Measurements from ENCODE around the gene GRK1. TPM values are rescaled to one million over a fixed set of nuclear protein-coding genes. Genes with fewer than 3 reads are reported as not detected.
"Not testable (repeated sequence)": the region's sequence is repeated elsewhere in the genome, so short reads cannot be mapped to it uniquely, and the experiment has no call there.

Gene GRK1
- total and polyA plus RNA-seq, 4 experiments from 2014 or later, result not detected

- Histone ChIP-seq H3K4me1 (ENCODE audit: insufficient read depth, low read length) (no peaks in the 10 kb centered on the region), H3K27ac (ENCODE audit: low read depth, low read length) (no peak overlapping the region), H3K27me3 (ENCODE audit: insufficient read depth, low read length) (no peaks in the 10 kb centered on the region), H3K36me3 (ENCODE audit: insufficient read depth, low read length) (peaks cover 9% of the 10 kb centered on the region), H3K4me3 (ENCODE audit: low read length in 2 of 2) (no peak overlapping the region), H3K9me3 (ENCODE audit: control insufficient read depth in 1 of 2, low read length in 2 of 2) (no peaks in the 10 kb centered on the region)
- POLR2A ChIA-PET (ENCODE audit: partially characterized antibody), result no interaction called here
- DNase-seq, result no peak
- intact Hi-C loops (cut with micrococcal nuclease), result no loop called here
- Mint-ChIP-seq H3K4me1 (peaks cover 0 to 6% (median 4%) of the 10 kb centered on the region in 4 donors), H3K4me3 (no peak overlapping the region), H3K9me3 (no peaks in the 10 kb centered on the region), H3K27me3 (no peaks in the 10 kb centered on the region), H3K36me3 (peaks cover 14 to 25% of the 10 kb centered on the region in 2 donors), H3K27ac (no peak overlapping the region)
- CTCF ChIA-PET (ENCODE audit: partially characterized antibody), result no interaction called here
Measured at GRCh38 chr13:113622791-113623490, 44.1 kb upstream of the GRK1 start.

GRCh38 chr13:113623491-113624234, 43.4 kb upstream of the GRK1 start:
- Histone ChIP-seq H3K4me1 (ENCODE audit: insufficient read depth, low read length) (no peaks in the 10 kb centered on the region), H3K4me3 (ENCODE audit: low read length in 2 of 2) (no peak overlapping the region), H3K36me3 (ENCODE audit: insufficient read depth, low read length) (peaks cover 9% of the 10 kb centered on the region), H3K27me3 (ENCODE audit: insufficient read depth, low read length) (no peaks in the 10 kb centered on the region), H3K9me3 (ENCODE audit: control insufficient read depth in 1 of 2, low read length in 2 of 2) (no peaks in the 10 kb centered on the region), H3K27ac (ENCODE audit: low read depth, low read length) (no peak overlapping the region)
- Mint-ChIP-seq H3K4me3 (no peak overlapping the region), H3K27ac (no peak overlapping the region), H3K27me3 (no peaks in the 10 kb centered on the region), H3K4me1 (peaks cover 0 to 2% (median 1%) of the 10 kb centered on the region in 4 donors), H3K9me3 (no peaks in the 10 kb centered on the region), H3K36me3 (peaks cover 17 to 27% of the 10 kb centered on the region in 2 donors)
- ChIA-PET CTCF (ENCODE audit: partially characterized antibody) (no interaction called here), POLR2A (ENCODE audit: partially characterized antibody) (no interaction called here)
- DNase-seq, result no peak
- intact Hi-C loops (cut with micrococcal nuclease), result no loop called here

GRCh38 chr13:113624235-113624587, 42.8 kb upstream of the GRK1 start:
- Mint-ChIP-seq H3K27ac (peak overlapping the region in 2 of 7 donors; percentile 45 to 50), H3K9me3 (no peaks in the 10 kb centered on the region), H3K36me3 (peaks cover 17 to 26% of the 10 kb centered on the region in 2 donors), H3K4me3 (no peak overlapping the region), H3K27me3 (no peaks in the 10 kb centered on the region), H3K4me1 (peaks cover 0 to 2% (median under 1%) of the 10 kb centered on the region in 4 donors)
- DNase-seq, result no peak
- intact Hi-C loops (cut with micrococcal nuclease), result no loop called here
- POLR2A ChIA-PET (ENCODE audit: partially characterized antibody), result no interaction called here
- no peak overlapping the region for H3K4me3 ChIP-seq (ENCODE audit: low read length in 2 of 2)
- H3K9me3 ChIP-seq (ENCODE audit: control insufficient read depth in 1 of 2, low read length in 2 of 2), result no peaks in the 10 kb centered on the region
- H3K4me1 ChIP-seq (ENCODE audit: insufficient read depth, low read length), result no peaks in the 10 kb centered on the region
- H3K27ac ChIP-seq (ENCODE audit: low read depth, low read length), result no peak overlapping the region
- no peaks in the 10 kb centered on the region for H3K27me3 ChIP-seq (ENCODE audit: insufficient read depth, low read length)
- CTCF ChIA-PET (ENCODE audit: partially characterized antibody), result no interaction called here
- H3K36me3 ChIP-seq (ENCODE audit: insufficient read depth, low read length), result peaks cover 9% of the 10 kb centered on the region

GRCh38 chr13:113624640-113625304, 42.2 kb upstream of the GRK1 start:
- H3K27me3 Mint-ChIP-seq; H3K27ac ChIP-seq (ENCODE audit: low read depth, low read length); H3K4me3 Mint-ChIP-seq; H3K36me3 ChIP-seq (ENCODE audit: insufficient read depth, low read length); H3K4me3 ChIP-seq (ENCODE audit: low read length in 2 of 2); H3K27me3 ChIP-seq (ENCODE audit: insufficient read depth, low read length); H3K9me3 ChIP-seq (ENCODE audit: control insufficient read depth in 1 of 2, low read length in 2 of 2); DNase-seq; POLR2A ChIA-PET (ENCODE audit: partially characterized antibody); intact Hi-C loops (cut with micrococcal nuclease); H3K9me3 Mint-ChIP-seq; CTCF ChIA-PET (ENCODE audit: partially characterized antibody); H3K4me1 Mint-ChIP-seq; H3K4me1 ChIP-seq (ENCODE audit: insufficient read depth, low read length): not testable (repeated sequence)
- peak overlapping the region in 2 of 7 donors; percentile 45 to 50 for H3K27ac Mint-ChIP-seq
- peaks cover 21 to 32% of the 10 kb centered on the region in 2 donors for H3K36me3 Mint-ChIP-seq

- H3K36me3 ChIP-seq (ENCODE audit: insufficient read depth, low read length), result peaks cover 9% of the 10 kb centered on the region
Measured at GRCh38 chr13:113625965-113626721, 40.9 kb upstream of the GRK1 start.

GRCh38 chr13:113627136-113627535, 39.9 kb upstream of the GRK1 start:
- Histone ChIP-seq H3K36me3 (ENCODE audit: insufficient read depth, low read length) (peaks cover 12% of the 10 kb centered on the region), H3K4me1 (ENCODE audit: insufficient read depth, low read length) (no peaks in the 10 kb centered on the region), H3K9me3 (ENCODE audit: control insufficient read depth in 1 of 2, low read length in 2 of 2) (no peaks in the 10 kb centered on the region), H3K4me3 (ENCODE audit: low read length in 2 of 2) (no peak overlapping the region), H3K27ac (ENCODE audit: low read depth, low read length) (no peak overlapping the region), H3K27me3 (ENCODE audit: insufficient read depth, low read length) (no peaks in the 10 kb centered on the region)
- H3K4me3 Mint-ChIP-seq, result no peak overlapping the region
- intact Hi-C loops (cut with micrococcal nuclease), result no loop called here
- H3K4me1 Mint-ChIP-seq, result peaks cover 0 to 4% (median under 1%) of the 10 kb centered on the region in 4 donors
- CTCF ChIA-PET (ENCODE audit: partially characterized antibody), result no interaction called here
- peaks cover 31 to 38% of the 10 kb centered on the region in 2 donors for H3K36me3 Mint-ChIP-seq
- no peak for DNase-seq
- POLR2A ChIA-PET (ENCODE audit: partially characterized antibody), result no interaction called here
- H3K27ac Mint-ChIP-seq, result no peak overlapping the region
- no peaks in the 10 kb centered on the region for H3K9me3 Mint-ChIP-seq
- no peaks in the 10 kb centered on the region for H3K27me3 Mint-ChIP-seq

More at GRCh38 chr13:113625965-113626721, 40.9 kb upstream of the GRK1 start:
- Mint-ChIP-seq H3K4me1 (peaks cover 0 to 4% (median under 1%) of the 10 kb centered on the region in 4 donors), H3K4me3 (no peak overlapping the region), H3K9me3 (no peaks in the 10 kb centered on the region), H3K36me3 (peaks cover 21 to 35% of the 10 kb centered on the region in 2 donors), H3K27me3 (no peaks in the 10 kb centered on the region), H3K27ac (no peak overlapping the region)
- no peaks in the 10 kb centered on the region for H3K9me3 ChIP-seq (ENCODE audit: control insufficient read depth in 1 of 2, low read length in 2 of 2)
- no peak overlapping the region for H3K27ac ChIP-seq (ENCODE audit: low read depth, low read length)
- no peaks in the 10 kb centered on the region for H3K4me1 ChIP-seq (ENCODE audit: insufficient read depth, low read length)
- POLR2A ChIA-PET (ENCODE audit: partially characterized antibody), result no interaction called here
- H3K4me3 ChIP-seq (ENCODE audit: low read length in 2 of 2), result no peak overlapping the region
- DNase-seq, result no peak
- CTCF ChIA-PET (ENCODE audit: partially characterized antibody), result no interaction called here
- intact Hi-C loops (cut with micrococcal nuclease), result no loop called here
- no peaks in the 10 kb centered on the region for H3K27me3 ChIP-seq (ENCODE audit: insufficient read depth, low read length)
